ENCODE results near the gene PLEKHH2.

The PLEKHH2 gene

GRCh38 chr2:43787895-43788294, 150.8 kb downstream of the PLEKHH2 start:
- no peak overlapping the region for H3K4me3 ChIP-seq (replicated peaks; ENCODE audit: insufficient read depth, low read length)
- no peaks in the 10 kb centered on the region for H3K27me3 ChIP-seq (ENCODE audit: insufficient read depth, poor library complexity, severe bottlenecking)
- H3K27ac ChIP-seq (replicated peaks): no peak overlapping the region
- TF ChIP-seq GABPA (IDR thresholded peaks at IDR 0.05; ENCODE audit: low read depth) (no peak), REST (IDR thresholded peaks at IDR 0.05; ENCODE audit: insufficient replicate concordance, low read depth) (no peak), POLR2AphosphoS5 (IDR thresholded peaks at IDR 0.05; ENCODE audit: low read depth) (no peak), CTCF (IDR thresholded peaks at IDR 0.05; ENCODE audit: insufficient read depth, low read length) (no peak), SPI1 (IDR thresholded peaks at IDR 0.05; ENCODE audit: borderline replicate concordance, low read depth) (no peak)
- DNase-seq (ENCODE audit: low read depth in 1 of 2, low spot score in 1 of 2): no peak

- H3K27ac ChIP-seq (replicated peaks): no peak overlapping the region
- DNase-seq (ENCODE audit: low read depth in 1 of 2, low spot score in 1 of 2): no peak
- TF ChIP-seq POLR2AphosphoS5 (IDR thresholded peaks at IDR 0.05; ENCODE audit: low read depth) (no peak), SPI1 (IDR thresholded peaks at IDR 0.05; ENCODE audit: borderline replicate concordance, low read depth) (no peak), REST (IDR thresholded peaks at IDR 0.05; ENCODE audit: insufficient replicate concordance, low read depth) (no peak), CTCF (IDR thresholded peaks at IDR 0.05; ENCODE audit: insufficient read depth, low read length) (no peak), GABPA (IDR thresholded peaks at IDR 0.05; ENCODE audit: low read depth) (no peak)
- no peaks in the 10 kb centered on the region for H3K27me3 ChIP-seq (ENCODE audit: insufficient read depth, poor library complexity, severe bottlenecking)
- no peak overlapping the region for H3K4me3 ChIP-seq (replicated peaks; ENCODE audit: insufficient read depth, low read length)
Measured at GRCh38 chr2:43788646-43789045, 151.6 kb downstream of the PLEKHH2 start.

GRCh38 chr2:43790147-43790546, 153.1 kb downstream of the PLEKHH2 start:
- Histone ChIP-seq H3K4me3 (replicated peaks; ENCODE audit: insufficient read depth, low read length) (no peak overlapping the region), H3K27me3 (ENCODE audit: insufficient read depth, poor library complexity, severe bottlenecking) (no peaks in the 10 kb centered on the region), H3K27ac (replicated peaks) (no peak overlapping the region)
- TF ChIP-seq GABPA (IDR thresholded peaks at IDR 0.05; ENCODE audit: low read depth): no peak
- no peak for TF ChIP-seq SPI1 (IDR thresholded peaks at IDR 0.05; ENCODE audit: borderline replicate concordance, low read depth)
- no peak for TF ChIP-seq POLR2AphosphoS5 (IDR thresholded peaks at IDR 0.05; ENCODE audit: low read depth)
- no peak for TF ChIP-seq REST (IDR thresholded peaks at IDR 0.05; ENCODE audit: insufficient replicate concordance, low read depth)
- TF ChIP-seq CTCF (IDR thresholded peaks at IDR 0.05; ENCODE audit: insufficient read depth, low read length): no peak
- DNase-seq (ENCODE audit: low read depth in 1 of 2, low spot score in 1 of 2): no peak

All from HL-60 (cell line).